ENCODE measurements around the gene AVPI1. TPM values are rescaled to one million over a fixed set of nuclear protein-coding genes. Genes with fewer than 3 reads are reported as not detected.
A peak's percentile ranks its signal among the peaks of the same experiment; 100 is the strongest.

AVPI1 gene
- polyA plus RNA-seq, 1 donor (not counting 4 experiments of a cell fraction or from before 2014, with no cell fraction given) = 48.8 TPM

GRCh38 chr10:97687785-97688781 is 1.0 kb upstream of the AVPI1 start:
- no peak for TF ChIP-seq CTCF (optimal IDR thresholded peaks at IDR 0.05 in 1 of 3, IDR thresholded peaks at IDR 0.05 in 1 of 3, conservative IDR thresholded peaks at IDR 0.05 in 1 of 3; ENCODE audit: extremely low read depth in 1 of 3, insufficient read depth in 2 of 3, low read length in 3 of 3)
- no peak for TF ChIP-seq EZH2 (IDR thresholded peaks at IDR 0.05; ENCODE audit: low read length)
- Histone ChIP-seq H3K79me2 (ENCODE audit: control insufficient read depth, insufficient read depth, low read length) (peaks cover 37% of the 10 kb centered on the region), H3K9ac (ENCODE audit: control insufficient read depth, extremely low read depth, insufficient read depth, low read length) (peak overlapping the region; percentile 31), H2AFZ (ENCODE audit: control insufficient read depth, low read length) (no peak overlapping the region), H3K27me3 (ENCODE audit: control insufficient read depth, extremely low read depth, insufficient read depth, low read length) (no peaks in the 10 kb centered on the region), H4K20me1 (ENCODE audit: control insufficient read depth, extremely low read depth, insufficient read depth, low read length) (peaks cover 2% of the 10 kb centered on the region), H3K9me3 (ENCODE audit: control insufficient read depth, low read depth, low read length) (no peaks in the 10 kb centered on the region), H3K4me2 (ENCODE audit: control insufficient read depth, extremely low read depth, insufficient read depth, low read depth, low read length) (peak overlapping the region; percentile 23), H3K9me1 (ENCODE audit: control insufficient read depth, extremely low read depth, insufficient read depth, low read length) (no peaks in the 10 kb centered on the region), H3K4me3 (ENCODE audit: control insufficient read depth in 2 of 3, extremely low read depth in 1 of 3, insufficient read depth in 2 of 3, low read depth in 1 of 3, low read length in 3 of 3) (no peak overlapping the region), H3K27ac (ENCODE audit: control insufficient read depth, insufficient read depth, low read length) (peak overlapping the region; percentile 59), H3K4me1 (ENCODE audit: control insufficient read depth, extremely low read depth, insufficient read depth, low read length) (peaks cover 48% of the 10 kb centered on the region), H3K36me3 (ENCODE audit: control insufficient read depth in 2 of 2, extremely low read depth in 1 of 2, insufficient read depth in 2 of 2, low read length in 2 of 2) (peaks cover 0 to 18% of the 10 kb centered on the region in 2 experiments)
- dilution Hi-C loops (cut with MboI; ENCODE audit: extremely low pct_ligation_motif_present, low sequenced_read_pairs) = loop anchor here (5.0 kb wide), 1 partner anchor 39 kb away; no protein-coding TSS in a partner anchor
- peak; percentile 41 for FAIRE-seq
- DNase-seq (ENCODE audit: low read depth, low spot score) = no peak

GRCh38 chr10:97686301-97686961 is 610 bp downstream of the AVPI1 start:
- H3K4me1 ChIP-seq (ENCODE audit: control insufficient read depth, extremely low read depth, insufficient read depth, low read length) = peaks cover 53% of the 10 kb centered on the region
- peaks cover 2% of the 10 kb centered on the region for H4K20me1 ChIP-seq (ENCODE audit: control insufficient read depth, extremely low read depth, insufficient read depth, low read length)
- H3K9ac ChIP-seq (ENCODE audit: control insufficient read depth, extremely low read depth, insufficient read depth, low read length) = peak overlapping the region; percentile 97
- DNase-seq (ENCODE audit: low read depth, low spot score) (no peak), FAIRE-seq (no peak)
- no peaks in the 10 kb centered on the region for H3K27me3 ChIP-seq (ENCODE audit: control insufficient read depth, extremely low read depth, insufficient read depth, low read length)
- H3K36me3 ChIP-seq (ENCODE audit: control insufficient read depth in 2 of 2, extremely low read depth in 1 of 2, insufficient read depth in 2 of 2, low read length in 2 of 2) = peaks cover 3 to 18% of the 10 kb centered on the region in 2 experiments
- peaks cover 50% of the 10 kb centered on the region for H3K79me2 ChIP-seq (ENCODE audit: control insufficient read depth, insufficient read depth, low read length)
- peak overlapping the region; percentile 20 for H2AFZ ChIP-seq (ENCODE audit: control insufficient read depth, low read length)
- H3K9me1 ChIP-seq (ENCODE audit: control insufficient read depth, extremely low read depth, insufficient read depth, low read length) = no peaks in the 10 kb centered on the region
- H3K27ac ChIP-seq (ENCODE audit: control insufficient read depth, insufficient read depth, low read length) = peak overlapping the region; percentile 92
- peak overlapping the region; percentile 98 for H3K4me2 ChIP-seq (ENCODE audit: control insufficient read depth, extremely low read depth, insufficient read depth, low read depth, low read length)
- TF ChIP-seq CTCF (optimal IDR thresholded peaks at IDR 0.05 in 1 of 3, IDR thresholded peaks at IDR 0.05 in 1 of 3, conservative IDR thresholded peaks at IDR 0.05 in 1 of 3; ENCODE audit: extremely low read depth in 1 of 3, insufficient read depth in 2 of 3, low read length in 3 of 3) (peak in 2 of 3 experiments; percentile 7 to 46), EZH2 (IDR thresholded peaks at IDR 0.05; ENCODE audit: low read length) (no peak)
- dilution Hi-C loops (cut with MboI; ENCODE audit: extremely low pct_ligation_motif_present, low sequenced_read_pairs) = loop anchor here (5.0 kb wide), 1 partner anchor 41 kb away; no protein-coding TSS in a partner anchor
- H3K9me3 ChIP-seq (ENCODE audit: control insufficient read depth, low read depth, low read length) = no peaks in the 10 kb centered on the region
- H3K4me3 ChIP-seq (ENCODE audit: control insufficient read depth in 2 of 3, extremely low read depth in 1 of 3, insufficient read depth in 2 of 3, low read depth in 1 of 3, low read length in 3 of 3) = peak overlapping the region; percentile 85 to 93 (median 86)
